ENCODE results near the gene LYPD3. TPM values are rescaled to one million over a fixed set of nuclear protein-coding genes. Genes with fewer than 3 reads are reported as not detected.

Gene LYPD3
- total and polyA plus RNA-seq, 8 donors, result 0.20 to 1.7 (median 0.36) TPM

DNA sequence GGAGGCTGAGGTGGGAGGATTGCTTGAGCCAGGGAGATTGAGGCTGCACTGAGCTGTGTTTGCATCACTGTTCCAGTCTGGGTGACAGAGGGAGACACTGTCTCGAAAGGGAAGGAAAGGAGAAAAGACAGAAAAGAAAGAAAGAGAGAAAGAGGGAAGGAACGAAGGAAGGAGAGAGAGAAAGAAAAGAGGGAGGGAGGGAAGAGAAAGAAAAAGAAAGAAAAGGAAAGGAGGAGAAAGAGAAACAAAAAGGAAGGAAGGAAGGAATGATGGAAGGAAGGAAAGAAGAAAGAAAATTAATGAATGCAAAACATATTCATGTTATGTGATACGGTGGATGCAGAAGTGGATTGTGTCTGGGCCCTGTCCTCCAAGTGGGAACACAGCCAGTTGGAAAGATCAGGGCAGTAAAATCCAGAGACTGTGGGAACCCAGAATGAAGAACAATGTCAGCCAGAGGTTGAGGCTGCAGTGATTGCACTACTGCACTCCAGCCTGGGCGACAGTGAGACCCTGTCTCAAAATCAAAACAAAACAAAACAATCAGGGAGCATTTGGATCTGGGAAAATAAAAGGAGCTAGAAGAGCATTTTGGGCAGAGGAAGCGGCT is 32.9 kb upstream of the LYPD3 start:
- Histone ChIP-seq H3K27ac (no peak overlapping the region), H3K4me3 (no peak overlapping the region), H3K9me3 (no peaks in the 10 kb centered on the region), H3K27me3 (no peaks in the 10 kb centered on the region), H3K4me1 (peaks cover 0 to 3% (median 0%) of the 10 kb centered on the region in 3 donors), H3K36me3 (peaks cover 0 to 5% (median 2%) of the 10 kb centered on the region in 3 donors)
- FAIRE-seq (no peak), DNase-seq (no peak), ATAC-seq (no peak)
- TF ChIP-seq, protein P1, sequence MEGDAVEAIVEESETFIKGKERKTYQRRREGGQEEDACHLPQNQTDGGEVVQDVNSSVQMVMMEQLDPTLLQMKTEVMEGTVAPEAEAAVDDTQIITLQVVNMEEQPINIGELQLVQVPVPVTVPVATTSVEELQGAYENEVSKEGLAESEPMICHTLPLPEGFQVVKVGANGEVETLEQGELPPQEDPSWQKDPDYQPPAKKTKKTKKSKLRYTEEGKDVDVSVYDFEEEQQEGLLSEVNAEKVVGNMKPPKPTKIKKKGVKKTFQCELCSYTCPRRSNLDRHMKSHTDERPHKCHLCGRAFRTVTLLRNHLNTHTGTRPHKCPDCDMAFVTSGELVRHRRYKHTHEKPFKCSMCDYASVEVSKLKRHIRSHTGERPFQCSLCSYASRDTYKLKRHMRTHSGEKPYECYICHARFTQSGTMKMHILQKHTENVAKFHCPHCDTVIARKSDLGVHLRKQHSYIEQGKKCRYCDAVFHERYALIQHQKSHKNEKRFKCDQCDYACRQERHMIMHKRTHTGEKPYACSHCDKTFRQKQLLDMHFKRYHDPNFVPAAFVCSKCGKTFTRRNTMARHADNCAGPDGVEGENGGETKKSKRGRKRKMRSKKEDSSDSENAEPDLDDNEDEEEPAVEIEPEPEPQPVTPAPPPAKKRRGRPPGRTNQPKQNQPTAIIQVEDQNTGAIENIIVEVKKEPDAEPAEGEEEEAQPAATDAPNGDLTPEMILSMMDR (IDR thresholded peaks at IDR 0.05), result no peak
- intact Hi-C loops (cut with DNase I), result no loop called here
- WGBS, 2 donors, result 85 to 91% methylated on average over 5 of the region's 5 CpGs

DNA sequence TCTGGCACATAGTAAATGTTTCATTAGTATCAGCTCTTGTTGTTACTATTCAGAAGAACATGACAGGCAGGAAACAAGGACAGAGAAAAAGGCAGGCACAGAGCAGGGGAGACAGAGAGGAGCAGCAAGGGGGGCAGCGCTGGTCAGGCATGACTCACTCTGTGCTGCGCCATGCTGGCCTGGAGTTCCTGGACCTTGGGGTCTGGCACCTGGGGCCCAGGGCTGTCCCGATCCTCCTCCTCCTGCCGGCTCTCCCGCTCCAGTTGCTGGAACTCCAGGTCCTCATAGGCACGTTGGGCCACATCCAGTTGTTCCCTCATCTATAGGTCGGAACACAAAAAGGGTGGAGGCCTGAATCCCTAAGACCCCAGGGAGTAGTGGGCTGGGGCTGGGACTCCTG is 31.6 kb upstream of the LYPD3 start:
- no peak for DNase-seq

DNA sequence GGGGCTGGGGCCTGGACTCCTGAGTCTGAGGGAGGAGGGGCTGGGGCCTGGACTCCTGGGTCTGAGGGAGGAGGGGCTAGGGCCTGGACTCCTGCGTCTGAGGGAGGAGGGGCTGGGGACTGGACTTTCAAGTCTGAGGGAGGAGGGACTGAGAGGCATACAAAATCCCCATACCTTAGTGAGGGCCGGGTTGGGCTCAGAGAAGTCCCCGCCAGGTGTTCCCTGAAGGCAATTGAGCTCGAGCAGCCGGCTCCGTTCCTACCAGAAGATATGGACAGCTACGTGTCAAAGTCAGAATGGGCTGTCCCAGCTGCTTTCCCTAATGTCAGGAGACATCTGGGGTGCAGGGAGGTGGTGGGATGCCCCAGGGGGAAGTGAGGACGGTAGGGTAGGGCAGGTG is 29.7 kb upstream of the LYPD3 start:
- Histone ChIP-seq H3K36me3 (peaks cover 0 to 5% (median 2%) of the 10 kb centered on the region in 3 donors), H3K4me3 (no peak overlapping the region), H3K27ac (no peak overlapping the region), H3K27me3 (no peaks in the 10 kb centered on the region), H3K9me3 (no peaks in the 10 kb centered on the region), H3K4me1 (no peaks in the 10 kb centered on the region)
- ATAC-seq (no peak), FAIRE-seq (no peak), DNase-seq (no peak)
- TF ChIP-seq, protein P1 (IDR thresholded peaks at IDR 0.05), result no peak
- 85% methylated on average over 7 to 8 of the region's 8 CpGs for WGBS, 2 donors
- intact Hi-C loops (cut with DNase I), result no loop called here

More for the DNA sequence above, 31.6 kb upstream of the LYPD3 start:
- Histone ChIP-seq H3K4me1 (no peaks in the 10 kb centered on the region), H3K36me3 (peaks cover 0 to 5% (median 2%) of the 10 kb centered on the region in 3 donors), H3K9me3 (no peaks in the 10 kb centered on the region), H3K4me3 (no peak overlapping the region), H3K27me3 (no peaks in the 10 kb centered on the region), H3K27ac (no peak overlapping the region)
- FAIRE-seq (no peak), ATAC-seq (no peak)
- 94 to 95% methylated on average over 7 of the region's 7 CpGs for WGBS, 2 donors
- TF ChIP-seq, protein P1 (IDR thresholded peaks at IDR 0.05), result no peak
- intact Hi-C loops (cut with DNase I), result no loop called here

DNA sequence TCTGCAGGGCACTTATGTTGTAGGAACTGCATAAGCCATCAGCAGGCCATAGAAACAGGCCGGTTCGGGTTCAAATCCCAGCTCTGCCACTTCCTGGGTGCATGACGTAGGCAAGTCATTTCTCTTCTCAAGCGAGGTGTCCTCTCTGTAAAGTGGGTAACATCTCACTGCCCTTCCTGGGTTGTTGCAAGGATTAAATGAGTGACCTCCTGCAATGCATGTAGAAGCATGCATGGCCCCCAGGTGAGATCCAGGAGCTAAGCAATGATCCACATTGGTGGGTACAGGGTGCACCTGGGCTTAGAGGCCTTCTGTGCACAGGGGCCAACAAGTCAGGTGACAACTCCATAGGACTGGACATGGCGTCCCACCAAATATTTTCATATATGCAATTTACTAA is 25.4 kb upstream of the LYPD3 start:
- no peak for ATAC-seq
- DNase-seq, result no peak
- Histone ChIP-seq H3K4me1 (no peaks in the 10 kb centered on the region), H3K4me3 (no peak overlapping the region), H3K27ac (no peak overlapping the region), H3K36me3 (peaks cover 0 to 5% (median 0%) of the 10 kb centered on the region in 3 donors), H3K27me3 (no peaks in the 10 kb centered on the region), H3K9me3 (no peaks in the 10 kb centered on the region)
- WGBS, 2 donors, result 83 to 91% methylated on average over 5 of the region's 5 CpGs
- FAIRE-seq, result no peak
- TF ChIP-seq, protein P1 (IDR thresholded peaks at IDR 0.05), result no peak
- intact Hi-C loops (cut with DNase I), result no loop called here

DNA sequence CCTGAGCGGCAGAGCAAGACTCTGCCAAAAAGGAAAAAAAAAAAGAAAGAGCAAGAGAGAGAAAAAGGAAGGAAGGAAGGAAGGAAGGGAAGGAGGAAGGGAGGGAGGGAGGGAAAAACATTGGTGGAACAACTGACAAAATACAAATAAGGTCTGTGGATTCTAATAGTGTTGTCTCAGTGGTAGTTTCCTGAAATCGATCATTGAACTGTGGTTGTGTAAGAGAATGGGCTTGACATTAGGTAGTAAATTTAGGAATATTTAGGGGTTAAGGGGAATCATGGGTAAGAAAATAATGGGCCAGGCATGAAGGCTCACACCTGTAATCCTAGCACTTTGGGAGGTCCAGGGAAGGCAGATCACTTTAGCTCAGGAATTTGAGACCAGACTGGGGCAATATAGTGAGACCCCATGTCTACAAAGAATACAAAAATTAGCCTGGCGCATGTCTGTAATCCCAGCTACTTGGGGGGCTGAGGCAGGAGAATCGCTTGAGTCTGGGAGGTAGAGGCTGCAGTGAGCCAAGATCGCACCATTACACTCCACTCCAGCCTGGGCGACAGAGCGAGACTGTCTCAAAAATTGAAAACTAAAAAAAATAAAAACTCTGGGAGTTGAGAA is 24.7 kb upstream of the LYPD3 start:
- no peak for ATAC-seq
- no peaks in the 10 kb centered on the region for H3K27me3 ChIP-seq
- H3K4me1 ChIP-seq, result no peaks in the 10 kb centered on the region
- no peaks in the 10 kb centered on the region for H3K36me3 ChIP-seq
- intact Hi-C loops (cut with DNase I), result no loop called here
- no peaks in the 10 kb centered on the region for H3K9me3 ChIP-seq
- no peak for FAIRE-seq
- no peak overlapping the region for H3K27ac ChIP-seq
- DNase-seq, result no peak
- 94 to 95% methylated on average over 7 of the region's 7 CpGs for WGBS, 2 donors
- TF ChIP-seq, protein P1 (IDR thresholded peaks at IDR 0.05), result no peak
- H3K4me3 ChIP-seq, result no peak overlapping the region
